Measurements from ENCODE around the gene C19orf12. TPM values are rescaled to one million over a fixed set of nuclear protein-coding genes. Genes with fewer than 3 reads are reported as not detected.
A peak's percentile ranks its signal among the peaks of the same experiment; 100 is the strongest.

C19orf12 gene
- total and polyA plus RNA-seq, 2 donors (not counting 1 experiment from before 2014, with no cell fraction given), result 25.4 to 26.8 TPM

DNA sequence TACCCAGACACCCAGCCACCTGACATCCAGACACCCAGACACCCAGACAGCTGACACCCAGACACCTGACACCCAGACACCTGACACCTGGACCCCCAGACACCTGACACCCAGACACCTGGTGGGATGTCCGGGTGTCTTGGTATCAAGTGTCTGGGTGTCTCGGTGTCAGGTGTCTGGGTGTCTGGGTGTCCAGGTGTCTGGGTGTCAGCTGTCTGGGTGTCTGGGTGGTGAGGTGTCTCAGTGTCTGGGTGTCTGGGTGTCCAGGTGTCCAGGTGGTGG, 18.6 kb downstream of the C19orf12 start:
- Histone ChIP-seq H2AFZ (ENCODE audit: low read length) (no peak overlapping the region), H3K27ac (ENCODE audit: insufficient read depth, low read length) (no peak overlapping the region), H3K36me3 (ENCODE audit: control insufficient read depth, insufficient read depth, low read length) (no peaks in the 10 kb centered on the region), H3K4me2 (ENCODE audit: extremely low read depth, insufficient read depth, low read length) (no peak overlapping the region), H4K20me1 (ENCODE audit: control insufficient read depth, extremely low read depth, insufficient read depth, low read length) (no peaks in the 10 kb centered on the region), H3K4me3 (replicated peaks in 1 of 4; ENCODE audit: control extremely low read depth in 1 of 4, insufficient read depth in 1 of 4, low read depth in 3 of 4, low read length in 4 of 4) (no peak overlapping the region), H3K27me3 (ENCODE audit: control insufficient read depth, insufficient read depth, low read length) (no peaks in the 10 kb centered on the region), H3K9ac (ENCODE audit: insufficient read depth, low read length) (no peak overlapping the region), H3K4me1 (ENCODE audit: control insufficient read depth, extremely low read depth, insufficient read depth, low read length) (no peaks in the 10 kb centered on the region), H3K79me2 (ENCODE audit: control insufficient read depth, insufficient read depth, low read length) (no peaks in the 10 kb centered on the region), H3K9me3 (ENCODE audit: control insufficient read depth, insufficient read depth, low read depth, low read length) (no peaks in the 10 kb centered on the region)
- no peak for DNase-seq (ENCODE audit: low read depth in 2 of 2)
- TF ChIP-seq EZH2 (IDR thresholded peaks at IDR 0.05; ENCODE audit: low read length, missing control alignments), result no peak
- TF ChIP-seq, protein P1, sequence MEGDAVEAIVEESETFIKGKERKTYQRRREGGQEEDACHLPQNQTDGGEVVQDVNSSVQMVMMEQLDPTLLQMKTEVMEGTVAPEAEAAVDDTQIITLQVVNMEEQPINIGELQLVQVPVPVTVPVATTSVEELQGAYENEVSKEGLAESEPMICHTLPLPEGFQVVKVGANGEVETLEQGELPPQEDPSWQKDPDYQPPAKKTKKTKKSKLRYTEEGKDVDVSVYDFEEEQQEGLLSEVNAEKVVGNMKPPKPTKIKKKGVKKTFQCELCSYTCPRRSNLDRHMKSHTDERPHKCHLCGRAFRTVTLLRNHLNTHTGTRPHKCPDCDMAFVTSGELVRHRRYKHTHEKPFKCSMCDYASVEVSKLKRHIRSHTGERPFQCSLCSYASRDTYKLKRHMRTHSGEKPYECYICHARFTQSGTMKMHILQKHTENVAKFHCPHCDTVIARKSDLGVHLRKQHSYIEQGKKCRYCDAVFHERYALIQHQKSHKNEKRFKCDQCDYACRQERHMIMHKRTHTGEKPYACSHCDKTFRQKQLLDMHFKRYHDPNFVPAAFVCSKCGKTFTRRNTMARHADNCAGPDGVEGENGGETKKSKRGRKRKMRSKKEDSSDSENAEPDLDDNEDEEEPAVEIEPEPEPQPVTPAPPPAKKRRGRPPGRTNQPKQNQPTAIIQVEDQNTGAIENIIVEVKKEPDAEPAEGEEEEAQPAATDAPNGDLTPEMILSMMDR (conservative IDR thresholded peaks at IDR 0.05 in 1 of 2, IDR thresholded peaks at IDR 0.05 in 1 of 2; ENCODE audit: low read depth in 1 of 2, low read length in 2 of 2), result no peak

DNA sequence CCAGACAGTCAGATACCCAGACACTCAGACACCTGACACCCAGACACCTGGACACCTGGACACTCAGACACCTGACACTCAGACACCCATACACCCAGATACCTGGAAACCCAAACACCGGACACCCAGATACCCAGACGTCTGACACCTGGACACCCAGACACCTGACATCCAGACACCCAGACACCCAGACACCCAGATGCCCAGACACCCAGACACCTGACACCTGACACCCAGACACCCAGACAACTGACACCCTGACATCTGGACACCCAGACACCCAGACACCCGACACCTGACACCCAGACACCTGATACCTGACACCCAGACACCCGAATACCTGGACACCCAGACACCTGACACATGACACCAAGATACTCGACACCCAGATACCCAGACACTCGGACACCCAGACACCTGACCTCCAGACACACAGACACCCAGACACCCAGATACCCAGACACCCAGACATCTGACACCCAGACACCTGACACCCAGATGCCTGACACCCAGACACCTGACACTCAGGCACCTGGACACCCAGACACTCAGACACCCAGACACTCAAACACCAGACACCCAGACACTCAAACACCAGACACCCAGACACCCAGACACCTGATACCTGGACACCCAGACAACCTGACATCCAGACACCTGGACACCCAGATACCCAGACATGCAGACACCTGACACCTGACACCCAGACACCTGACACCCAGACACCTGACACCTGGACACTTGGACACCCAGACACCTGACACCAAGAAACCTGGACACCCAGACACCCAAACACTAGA, 19.1 kb downstream of the C19orf12 start:
- no peak overlapping the region for H3K4me3 ChIP-seq (replicated peaks in 1 of 4; ENCODE audit: control extremely low read depth in 1 of 4, insufficient read depth in 1 of 4, low read depth in 3 of 4, low read length in 4 of 4)
- H3K27ac ChIP-seq (ENCODE audit: insufficient read depth, low read length), result no peak overlapping the region
- no peaks in the 10 kb centered on the region for H3K9me3 ChIP-seq (ENCODE audit: control insufficient read depth, insufficient read depth, low read depth, low read length)
- no peaks in the 10 kb centered on the region for H4K20me1 ChIP-seq (ENCODE audit: control insufficient read depth, extremely low read depth, insufficient read depth, low read length)
- no peak for TF ChIP-seq EZH2 (IDR thresholded peaks at IDR 0.05; ENCODE audit: low read length, missing control alignments)
- TF ChIP-seq, protein P1 (conservative IDR thresholded peaks at IDR 0.05 in 1 of 2, IDR thresholded peaks at IDR 0.05 in 1 of 2; ENCODE audit: low read depth in 1 of 2, low read length in 2 of 2), result no peak
- no peak overlapping the region for H2AFZ ChIP-seq (ENCODE audit: low read length)
- no peaks in the 10 kb centered on the region for H3K36me3 ChIP-seq (ENCODE audit: control insufficient read depth, insufficient read depth, low read length)
- no peaks in the 10 kb centered on the region for H3K27me3 ChIP-seq (ENCODE audit: control insufficient read depth, insufficient read depth, low read length)
- no peak overlapping the region for H3K4me2 ChIP-seq (ENCODE audit: extremely low read depth, insufficient read depth, low read length)
- H3K4me1 ChIP-seq (ENCODE audit: control insufficient read depth, extremely low read depth, insufficient read depth, low read length), result no peaks in the 10 kb centered on the region
- no peaks in the 10 kb centered on the region for H3K79me2 ChIP-seq (ENCODE audit: control insufficient read depth, insufficient read depth, low read length)
- DNase-seq (ENCODE audit: low read depth in 2 of 2), result no peak
- H3K9ac ChIP-seq (ENCODE audit: insufficient read depth, low read length), result no peak overlapping the region

DNA sequence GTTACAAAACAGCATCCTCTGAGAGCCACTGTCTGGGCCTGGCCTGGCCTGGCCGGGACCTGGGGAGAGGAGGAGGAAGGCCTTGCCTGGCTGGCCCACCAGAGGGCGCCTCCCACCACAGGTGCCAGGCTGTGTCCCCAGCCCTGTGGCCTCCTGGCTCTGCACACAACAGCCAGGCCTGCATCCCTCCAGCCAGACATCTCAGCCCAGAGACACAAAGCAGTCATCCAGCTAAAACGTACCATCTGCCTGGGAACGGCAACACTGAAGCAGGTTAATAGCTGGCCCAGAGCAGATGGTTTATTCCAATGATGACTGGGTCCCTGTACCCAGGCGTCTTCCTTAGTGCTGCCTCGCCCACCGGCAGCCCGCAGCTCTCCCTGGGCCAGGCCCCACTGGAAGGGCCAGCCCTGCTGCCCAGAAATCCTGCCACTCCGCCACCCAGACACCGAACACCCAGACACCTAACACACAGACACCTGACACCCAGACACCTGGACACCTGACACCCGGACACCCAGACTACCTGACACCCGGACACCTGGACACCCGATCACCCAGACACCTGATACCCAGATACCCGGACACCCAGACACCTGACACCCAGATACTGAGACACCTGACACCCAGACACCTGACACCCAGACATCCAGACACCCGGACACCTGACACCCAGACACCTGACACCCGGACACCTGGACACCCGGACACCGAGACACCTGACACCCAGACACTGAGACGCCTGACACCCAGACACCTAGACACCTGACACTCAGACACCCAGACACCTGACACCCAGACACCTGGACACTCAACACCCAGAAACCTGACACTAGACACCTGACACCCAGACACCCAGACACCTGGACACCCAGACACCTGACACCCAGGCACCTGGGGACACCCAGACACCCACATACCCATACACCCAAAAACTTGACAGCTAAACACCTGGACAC, 20.1 kb downstream of the C19orf12 start:
- no peak overlapping the region for H3K4me2 ChIP-seq (ENCODE audit: extremely low read depth, insufficient read depth, low read length)
- no peaks in the 10 kb centered on the region for H4K20me1 ChIP-seq (ENCODE audit: control insufficient read depth, extremely low read depth, insufficient read depth, low read length)
- TF ChIP-seq, protein P1 (conservative IDR thresholded peaks at IDR 0.05 in 1 of 2, IDR thresholded peaks at IDR 0.05 in 1 of 2; ENCODE audit: low read depth in 1 of 2, low read length in 2 of 2), result peak; percentile 77 to 91
- no peak for TF ChIP-seq EZH2 (IDR thresholded peaks at IDR 0.05; ENCODE audit: low read length, missing control alignments)
- no peak overlapping the region for H3K4me3 ChIP-seq (replicated peaks in 1 of 4; ENCODE audit: control extremely low read depth in 1 of 4, insufficient read depth in 1 of 4, low read depth in 3 of 4, low read length in 4 of 4)
- no peaks in the 10 kb centered on the region for H3K9me3 ChIP-seq (ENCODE audit: control insufficient read depth, insufficient read depth, low read depth, low read length)
- H2AFZ ChIP-seq (ENCODE audit: low read length), result no peak overlapping the region
- H3K4me1 ChIP-seq (ENCODE audit: control insufficient read depth, extremely low read depth, insufficient read depth, low read length), result no peaks in the 10 kb centered on the region
- H3K9ac ChIP-seq (ENCODE audit: insufficient read depth, low read length), result no peak overlapping the region
- no peaks in the 10 kb centered on the region for H3K27me3 ChIP-seq (ENCODE audit: control insufficient read depth, insufficient read depth, low read length)
- no peak overlapping the region for H3K27ac ChIP-seq (ENCODE audit: insufficient read depth, low read length)
- DNase-seq (ENCODE audit: low read depth in 2 of 2), result peak; percentile 51 to 71
- H3K36me3 ChIP-seq (ENCODE audit: control insufficient read depth, insufficient read depth, low read length), result no peaks in the 10 kb centered on the region
- H3K79me2 ChIP-seq (ENCODE audit: control insufficient read depth, insufficient read depth, low read length), result no peaks in the 10 kb centered on the region
